CD4-positive, alpha-beta T cell treated with Interleukin-15 for 1 hour (primary cell): Measurements from ENCODE around the gene ZNF268.
"Not testable (repeated sequence)": the region's sequence is repeated elsewhere in the genome, so short reads cannot be mapped to it uniquely, and the experiment has no call there.

Source experiments
- DNase-seq: peaks from one replicate; pipeline ENCODE4 v3.0.0-alpha.2; 2020

ZNF268 gene

GRCh38 chr12:133227281-133227852 is 46.1 kb downstream of the ZNF268 start:
- no peak for DNase-seq

GRCh38 chr12:133231001-133231400 is 49.7 kb downstream of the ZNF268 start:
- no peak for DNase-seq

DNA sequence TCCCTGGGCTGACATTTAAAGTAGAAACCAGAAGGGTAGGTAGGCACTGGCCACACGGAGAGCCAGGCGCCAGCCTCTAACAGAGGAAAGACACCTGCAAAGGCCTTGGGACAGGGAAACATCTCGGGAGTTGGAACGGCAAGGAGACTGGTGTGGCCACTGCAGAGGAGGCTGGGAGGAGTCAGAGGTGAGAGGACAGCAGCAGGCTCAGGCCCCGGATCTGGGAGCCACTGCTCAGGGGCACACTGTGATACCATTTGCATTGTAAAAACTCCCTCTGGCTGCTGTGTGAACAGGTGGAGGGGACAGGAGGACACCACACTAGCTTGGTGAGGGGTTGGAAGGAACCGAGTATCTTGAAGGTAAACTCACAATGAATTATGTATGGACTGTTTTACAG is 51.7 kb downstream of the ZNF268 start:
- DNase-seq = no peak

- DNase-seq = no peak
These were observed 52.8 kb downstream of the ZNF268 start for GRCh38 chr12:133233993-133234564.

DNA sequence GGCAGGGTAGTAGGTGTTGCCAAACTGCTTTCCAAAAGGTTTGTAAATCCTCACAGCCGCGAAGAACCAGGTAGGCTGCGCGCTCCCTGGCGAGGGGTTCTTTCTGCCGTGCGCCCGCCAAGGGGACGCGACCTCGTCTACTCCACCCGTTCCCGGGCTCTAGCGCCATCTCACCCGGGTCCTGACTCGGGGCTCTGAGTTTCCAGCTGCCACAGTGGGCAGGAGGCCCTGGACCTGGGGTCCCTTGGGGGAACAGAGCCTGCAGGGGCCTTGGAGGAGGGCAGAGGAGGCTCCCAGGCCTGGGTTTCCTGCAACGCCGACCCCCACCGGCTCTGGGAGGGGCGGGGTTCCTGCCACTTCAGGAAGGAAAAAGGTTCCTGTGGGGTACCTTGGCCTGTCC is 53.7 kb downstream of the ZNF268 start:
- DNase-seq = no peak

DNA sequence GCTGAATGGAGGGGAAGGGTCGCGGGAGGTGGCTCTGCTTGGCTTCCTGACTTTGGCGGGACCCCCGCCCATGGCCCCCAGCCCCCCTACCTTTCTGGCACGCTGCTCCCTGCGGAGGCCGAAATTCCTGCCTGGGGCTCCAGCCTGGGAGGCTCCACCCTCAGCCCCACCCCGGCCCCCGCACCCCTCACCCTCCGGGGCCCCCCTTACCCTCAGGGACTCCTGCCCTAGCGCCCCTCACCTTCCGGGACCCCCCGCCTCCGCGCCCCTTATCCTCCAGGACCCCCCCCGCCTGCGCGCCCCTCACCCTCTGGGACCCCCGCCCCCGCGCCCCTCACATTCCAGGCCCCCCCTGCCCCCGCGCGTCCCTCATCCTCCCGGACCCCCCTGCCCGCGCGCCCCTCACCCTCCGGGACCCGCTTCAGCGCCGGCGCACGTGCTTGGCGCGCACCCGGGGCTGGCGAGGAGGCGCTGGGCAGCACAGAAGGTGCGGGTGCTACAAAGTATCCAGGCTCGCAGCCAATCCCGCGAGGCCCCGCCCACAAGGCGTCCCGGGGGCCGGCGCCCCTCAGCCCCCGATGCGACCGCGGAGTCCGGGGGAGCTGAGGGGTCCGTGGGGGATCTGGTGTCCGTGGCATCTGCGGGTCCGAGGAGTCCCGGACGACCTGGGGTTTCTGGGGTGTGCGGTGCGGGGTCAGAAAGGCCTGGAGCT is 54.3 kb downstream of the ZNF268 start, which contains the start of gene ANHX:
ANHX (minus strand) TSS at position 477 of the 712 bp plus-strand sequence. CDS start 1,521 bp downstream, outside the sequence.
- no peak for DNase-seq

DNA sequence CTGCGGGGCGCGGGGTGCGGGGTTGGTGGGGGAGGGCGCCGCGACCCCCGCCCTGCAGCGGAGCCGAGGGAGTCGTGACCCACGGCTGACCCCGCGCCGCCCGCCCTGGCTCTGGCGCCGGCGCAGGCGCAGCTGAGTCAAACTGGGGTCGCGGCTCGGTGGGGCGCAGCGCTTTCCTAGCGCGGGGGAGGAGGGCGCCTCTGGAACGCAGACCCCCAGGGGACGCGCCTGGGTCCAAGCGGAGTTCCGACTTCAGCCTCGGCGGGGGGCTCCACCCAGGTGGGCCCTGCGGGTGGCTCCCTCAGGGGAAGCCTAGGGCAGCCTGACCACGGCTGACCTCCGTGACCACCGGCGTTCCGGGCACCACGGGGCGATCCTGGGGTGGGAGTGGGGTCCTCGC is 54.8 kb downstream of the ZNF268 start:
- no peak for DNase-seq

DNA sequence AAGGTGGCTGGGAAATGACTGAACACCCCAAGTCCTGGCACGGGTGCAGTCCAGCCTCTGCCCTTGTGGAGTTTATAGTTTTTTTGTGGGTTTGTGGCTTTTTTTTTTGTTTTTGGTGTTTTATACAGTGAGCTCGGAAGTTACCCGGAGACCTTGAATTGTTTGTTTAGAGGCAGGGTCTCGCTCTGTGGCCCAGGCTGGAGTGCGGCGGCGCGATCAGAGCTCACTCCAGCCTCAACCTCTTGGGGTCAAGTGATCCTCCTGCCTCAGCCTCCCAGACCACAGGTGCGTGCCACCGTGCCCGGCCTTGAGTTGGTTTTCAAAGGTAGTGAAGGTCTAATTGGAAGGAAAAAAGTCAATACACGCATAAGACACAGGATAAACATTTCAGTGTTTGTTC is 55.3 kb downstream of the ZNF268 start:
- DNase-seq = no peak

DNA sequence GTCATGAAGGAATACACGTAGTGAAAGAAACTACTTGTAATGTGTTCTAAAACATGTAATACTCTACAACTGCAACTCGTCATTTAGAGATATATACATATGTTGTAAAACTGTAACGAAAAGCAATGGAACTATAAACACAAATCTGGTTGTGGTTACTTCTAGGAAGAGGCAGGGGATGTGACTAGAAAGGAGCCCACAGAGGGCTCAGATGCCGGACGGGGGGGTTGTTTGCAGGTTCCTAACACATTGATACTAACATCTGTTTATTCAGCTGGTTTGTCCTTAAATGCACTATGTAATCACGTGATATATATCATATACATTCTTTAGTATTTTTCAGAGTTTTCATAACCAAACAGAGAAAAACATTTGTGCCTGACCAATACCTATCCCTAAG is 70.4 kb downstream of the ZNF268 start:
- DNase-seq = no peak

DNA sequence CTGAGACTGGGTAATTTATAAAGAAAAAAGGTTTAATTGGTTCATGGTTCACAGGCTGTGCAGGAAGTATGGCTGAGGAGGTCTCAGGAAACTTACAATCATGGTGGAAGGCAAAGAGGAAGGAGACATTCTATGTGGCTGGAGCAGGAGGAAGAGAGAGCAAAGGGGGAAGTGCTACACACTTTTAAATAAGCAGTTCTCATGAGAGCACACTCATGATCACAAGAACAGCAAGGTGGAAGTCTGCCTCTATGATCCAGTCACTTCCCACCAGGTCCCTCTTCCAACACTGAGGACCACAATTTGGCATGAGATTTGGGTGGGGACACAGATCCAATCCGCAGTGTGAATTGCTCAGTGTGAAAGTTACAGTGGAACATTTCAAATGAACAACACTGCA is 74.5 kb downstream of the ZNF268 start:
- DNase-seq = not testable (repeated sequence)

DNA sequence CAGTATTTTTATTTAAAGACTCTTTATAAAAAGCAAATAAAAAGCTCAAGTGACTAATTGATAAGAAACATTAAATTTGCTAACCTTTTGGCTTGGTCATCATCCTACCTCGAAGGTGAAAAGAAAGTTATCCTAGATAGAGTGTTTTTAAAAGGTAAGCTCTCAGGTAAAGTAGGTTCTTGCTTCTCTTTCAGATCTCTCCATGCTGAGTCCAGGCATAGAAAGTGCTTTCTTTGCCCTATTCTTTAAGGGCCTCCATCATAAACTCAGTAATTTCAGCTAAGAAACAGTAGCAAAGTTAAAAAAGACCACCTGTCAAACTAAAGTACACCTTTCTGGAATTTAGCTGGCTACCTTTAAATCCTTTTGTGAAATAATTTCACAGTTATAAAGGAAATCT is 75.0 kb downstream of the ZNF268 start:
- DNase-seq = no peak

GRCh38 chr12:133264173-133264572 is 82.9 kb downstream of the ZNF268 start:
- DNase-seq = no peak
